Brain pericyte (primary cell): ENCODE results near the gene ITPR2.
"Not testable (repeated sequence)": the region's sequence is repeated elsewhere in the genome, so short reads cannot be mapped to it uniquely, and the experiment has no call there.

Experiments
- DNase-seq: peaks from one replicate; pipeline ENCODE4 v3.0.0-alpha.2; 2012; ENCODE audit warnings: low read depth, low spot score

The ITPR2 gene

DNA sequence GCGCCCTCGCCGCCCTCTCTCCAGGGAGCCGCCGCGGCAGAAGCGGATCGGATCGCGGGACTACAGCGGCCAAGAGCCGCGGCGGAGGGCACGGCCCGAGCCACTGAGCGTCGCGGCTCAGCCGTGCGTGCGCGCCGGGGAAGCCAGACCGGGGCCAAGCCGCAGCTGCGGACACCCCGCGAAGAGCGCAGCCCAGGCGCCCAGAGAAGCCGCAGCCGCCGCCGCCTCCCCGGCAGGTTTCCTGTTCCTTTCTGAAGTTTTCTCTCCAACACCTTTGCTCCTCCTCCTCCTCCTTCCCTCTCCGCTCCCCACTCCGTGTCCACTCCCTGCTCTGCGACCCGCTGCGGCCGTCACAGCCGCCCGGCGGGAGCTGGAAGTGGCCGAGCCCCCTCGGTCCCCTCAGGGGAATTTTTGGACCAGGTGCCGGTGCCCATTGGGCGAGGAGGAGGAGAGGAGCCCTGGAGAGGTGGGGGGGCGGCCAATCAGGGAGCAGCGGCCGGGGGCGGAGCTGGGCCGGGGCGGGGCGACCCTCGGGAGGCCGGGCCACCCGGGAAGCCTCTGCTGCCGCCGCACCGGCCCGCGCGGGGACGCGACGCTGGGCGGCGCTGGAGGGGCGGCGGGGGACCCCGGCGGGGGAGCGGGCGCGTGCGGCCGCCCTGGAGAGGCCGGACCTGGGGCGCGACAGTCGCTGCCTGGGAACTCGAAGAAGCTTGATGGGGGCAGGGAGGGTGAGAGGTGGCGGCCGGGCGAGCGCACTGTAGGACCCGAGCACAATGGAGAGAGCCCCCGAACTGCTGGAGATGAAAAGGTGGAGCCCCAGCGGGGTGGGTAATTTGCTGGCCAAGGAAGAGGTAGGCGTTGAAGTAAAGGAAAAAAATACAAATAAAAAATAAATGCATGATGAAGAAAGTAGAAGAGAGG lies at the start of gene ITPR2:
TSS of gene ITPR2 (minus strand) at position 373 of the 921 bp plus-strand sequence. CDS start 413 bp downstream, outside the sequence.
- no peak for DNase-seq

DNA sequence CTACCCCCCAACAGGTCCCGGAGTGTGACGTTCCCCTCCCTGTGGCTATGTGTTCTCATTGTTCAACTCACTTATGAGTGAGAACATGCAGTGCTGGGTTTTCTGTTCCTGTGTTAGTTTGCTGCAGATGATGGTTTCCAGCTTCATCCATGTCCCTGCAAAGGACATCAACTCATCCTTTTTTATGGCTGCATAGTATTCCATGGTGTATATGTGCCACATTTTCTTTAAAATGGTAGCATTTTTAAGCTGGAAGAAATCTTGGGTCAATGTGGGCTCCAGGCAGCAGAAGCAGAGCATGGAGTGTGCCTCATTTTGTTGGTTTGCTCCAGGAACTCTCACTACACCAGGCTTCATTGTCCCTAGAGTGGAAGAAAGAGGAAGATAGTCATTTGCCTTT lies 47.6 kb upstream of the ITPR2 start:
- DNase-seq: no peak

DNA sequence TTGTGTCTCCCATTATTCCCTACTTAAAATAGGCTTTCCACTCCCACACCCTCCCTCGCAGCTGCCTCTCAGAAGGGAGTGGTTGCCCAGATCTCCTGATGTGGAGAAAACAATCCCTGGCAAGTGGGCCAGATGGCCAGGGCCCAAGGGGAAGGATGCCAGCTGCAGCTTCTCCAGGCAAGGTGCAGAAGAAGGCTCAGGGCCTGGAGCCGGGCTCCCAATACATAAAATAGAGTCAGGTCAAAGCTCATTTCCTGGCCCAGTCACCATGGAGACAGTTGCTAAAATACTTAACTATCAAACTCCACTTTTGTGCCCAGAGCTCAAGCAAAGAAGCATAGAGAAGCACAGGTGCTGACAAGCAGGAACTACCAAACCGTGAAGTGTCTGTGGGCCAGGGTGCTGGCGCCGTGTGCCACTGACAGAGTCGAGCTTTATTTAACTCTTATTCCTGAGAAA lies 45.7 kb upstream of the ITPR2 start:
- DNase-seq: no peak

DNA sequence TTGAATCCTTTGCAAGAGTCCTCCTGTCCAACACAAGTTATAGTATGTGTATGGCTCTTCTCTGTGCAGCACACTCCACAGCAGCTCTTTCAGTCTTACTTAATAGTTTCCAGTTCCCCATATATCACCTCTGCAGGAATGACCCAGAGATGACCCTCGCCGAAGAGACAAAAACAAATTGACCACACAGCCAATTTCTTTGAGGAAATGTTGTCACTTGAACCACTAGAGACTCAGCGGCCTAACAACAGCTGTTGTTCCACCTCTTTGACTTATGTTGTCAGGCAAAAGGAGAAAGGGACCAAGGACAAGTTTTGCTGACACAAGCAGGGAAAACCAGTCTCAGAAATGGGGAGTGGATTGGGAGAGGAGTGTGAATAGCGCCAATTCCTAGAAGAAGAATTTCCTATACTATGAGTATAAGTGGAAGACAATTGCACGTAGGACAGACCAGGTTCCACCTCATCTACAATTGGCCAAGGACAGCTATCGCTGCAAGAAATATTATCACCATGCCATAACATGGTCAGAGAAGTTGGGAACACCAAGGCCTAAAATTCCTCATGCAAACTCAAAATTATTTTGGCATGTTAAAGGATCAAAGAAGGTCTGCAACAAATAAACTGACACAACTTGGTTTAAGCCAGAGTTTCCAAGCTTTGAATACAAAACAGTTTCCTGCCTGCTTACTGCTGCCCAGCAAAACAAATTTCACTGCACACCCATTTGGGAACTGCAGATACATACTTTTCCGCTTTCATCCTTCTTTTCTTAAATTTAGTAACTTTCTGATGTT lies 41.7 kb upstream of the ITPR2 start:
- no peak for DNase-seq

- no peak for DNase-seq
Measured at GRCh38 chr12:26872625-26873024, 39.6 kb upstream of the ITPR2 start.

DNA sequence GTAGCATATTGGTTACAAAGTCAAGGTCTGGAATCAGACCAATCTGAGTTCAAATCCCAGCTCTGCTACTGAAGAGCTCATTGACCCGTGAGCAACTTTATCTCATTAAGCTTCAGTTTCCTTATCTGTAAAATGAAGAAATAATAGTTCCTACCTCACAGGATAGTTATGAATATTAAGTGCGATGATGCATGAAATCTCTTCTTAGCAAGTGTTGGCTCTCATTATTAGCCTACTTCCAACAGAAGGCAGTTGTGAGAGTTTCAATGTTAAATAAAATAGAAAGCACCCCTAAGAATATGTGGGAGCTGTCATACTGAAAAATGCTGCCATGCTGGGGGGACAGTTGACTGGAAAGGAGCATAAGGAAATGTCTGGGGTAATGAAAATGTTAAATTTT lies 39.0 kb upstream of the ITPR2 start:
- DNase-seq: no peak

- no peak for DNase-seq
Measured at GRCh38 chr12:26870491-26871419, 37.8 kb upstream of the ITPR2 start.

DNA sequence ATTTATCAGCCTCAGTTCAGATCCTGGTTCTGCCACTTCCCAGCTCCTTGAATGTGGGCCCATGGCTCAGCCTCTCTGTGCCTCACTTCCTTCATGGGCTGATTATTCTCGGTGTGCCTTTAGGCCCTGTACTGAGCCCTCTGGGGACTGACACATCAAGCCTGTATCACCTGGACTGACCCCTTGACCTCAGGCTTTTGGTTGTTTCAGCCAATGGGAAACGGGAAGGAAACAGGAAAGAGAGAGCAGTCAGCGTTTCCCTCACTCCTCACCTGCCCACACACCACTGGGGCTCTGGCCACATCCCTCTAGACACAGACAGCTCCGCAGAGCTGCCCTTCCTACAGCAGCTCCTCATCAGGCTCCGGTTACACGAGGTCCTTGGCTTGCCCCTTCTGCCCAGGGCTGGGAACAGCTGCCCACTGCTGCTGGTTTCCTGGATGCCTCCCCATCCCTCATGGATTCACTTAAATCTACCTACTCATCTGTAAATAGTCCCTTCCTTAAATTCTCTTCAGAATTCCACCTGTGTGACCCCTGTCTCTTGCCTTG lies 37.0 kb upstream of the ITPR2 start:
- DNase-seq: no peak

DNA sequence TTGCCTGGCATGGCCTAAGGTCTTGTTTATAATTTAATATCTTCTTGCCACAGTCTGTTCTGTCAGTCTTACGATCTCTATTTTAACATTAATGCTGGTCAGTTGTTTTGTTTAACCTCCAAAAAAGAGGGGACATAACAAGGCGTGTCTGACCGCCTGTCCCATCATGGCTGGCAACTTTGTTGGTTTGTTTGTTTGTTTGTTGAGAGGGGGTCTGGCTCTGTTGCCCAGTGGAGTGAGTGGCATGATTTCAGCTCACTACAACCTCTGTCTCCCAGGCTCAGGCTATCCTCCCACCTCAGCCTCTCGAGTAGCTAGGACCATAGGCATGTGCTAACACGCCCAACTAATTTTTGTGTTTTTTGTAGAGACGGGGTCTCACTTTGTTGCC lies 36.1 kb upstream of the ITPR2 start:
- DNase-seq: no peak

- no peak for DNase-seq
Measured at GRCh38 chr12:26868447-26869103, 35.6 kb upstream of the ITPR2 start.

GRCh38 chr12:26867080-26867479 lies 34.1 kb upstream of the ITPR2 start:
- DNase-seq: no peak

GRCh38 chr12:26863515-26863914 lies 30.5 kb upstream of the ITPR2 start:
- DNase-seq: no peak

DNA sequence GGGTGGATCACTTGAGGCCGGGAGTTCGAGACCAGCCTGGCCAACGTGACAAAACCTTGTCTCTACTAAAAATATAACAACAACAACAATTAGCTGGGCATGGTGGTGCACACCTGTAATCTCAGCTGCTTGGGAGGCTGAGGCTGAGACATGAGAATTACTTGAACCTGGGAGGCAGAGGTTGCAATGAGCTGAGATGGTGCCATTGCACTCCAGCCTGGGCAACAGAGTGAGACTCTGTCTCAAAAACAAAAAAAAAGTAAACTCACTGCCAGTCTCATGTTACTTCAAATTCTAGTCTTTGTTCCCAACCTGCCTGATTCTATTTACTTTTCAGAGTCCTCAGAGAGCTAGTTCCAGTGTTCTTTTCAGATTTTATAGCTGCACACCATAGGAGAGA lies 29.8 kb upstream of the ITPR2 start:
- DNase-seq: not testable (repeated sequence)

- DNase-seq: no peak
Measured at GRCh38 chr12:26861690-26862089, 28.7 kb upstream of the ITPR2 start.

- DNase-seq: no peak
Measured at GRCh38 chr12:26857465-26858176, 24.6 kb upstream of the ITPR2 start.

GRCh38 chr12:26855337-26855736 lies 22.3 kb upstream of the ITPR2 start:
- DNase-seq: no peak

DNA sequence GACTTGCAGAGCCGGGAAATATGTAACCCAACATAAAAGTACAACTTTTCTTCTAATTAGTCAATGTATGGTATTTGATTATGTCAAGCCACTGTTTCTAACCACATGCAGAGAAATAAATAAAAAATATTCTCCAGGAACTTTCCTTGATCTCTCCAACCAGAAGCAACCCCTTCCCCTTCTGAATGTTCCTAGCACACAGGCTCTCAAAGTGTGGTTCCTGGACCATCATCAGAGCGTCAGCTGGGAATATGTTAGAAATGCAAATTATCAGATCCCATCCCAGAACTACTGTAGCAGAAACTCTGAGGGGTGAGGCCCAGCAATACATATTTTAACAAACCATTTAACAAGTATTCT lies 21.0 kb upstream of the ITPR2 start:
- DNase-seq: no peak

GRCh38 chr12:26853303-26854030 lies 20.5 kb upstream of the ITPR2 start:
- DNase-seq: no peak

- no peak for DNase-seq
Measured at GRCh38 chr12:26851031-26851809, 18.2 kb upstream of the ITPR2 start.
